Heart right ventricle (tissue), 16 donors: Measurements from ENCODE around the gene GZMA. TPM values are rescaled to one million over a fixed set of nuclear protein-coding genes. Genes with fewer than 3 reads are reported as not detected.
"Not testable (repeated sequence)": the region's sequence is repeated elsewhere in the genome, so short reads cannot be mapped to it uniquely, and the experiment has no call there.

Experiments
- ATAC-seq, 8 donors: fragments of 200-7000 bp; cut with Tn5 transposase; one replicate each; pipeline ENCODE4 v1.9.1; 2020; ENCODE audit warnings: mild to moderate bottlenecking in 8 of 8, moderate library complexity in 8 of 8, moderate number of reproducible peaks in 1 of 8
- DNase-seq, 2 donors: peaks; one replicate each; pipeline ENCODE4 v3.0.0-alpha.2; 2020
- H3K27ac ChIP-seq, 10 donors: fragments of 200-600 bp; sonication (generic) in 2 of 10; one replicate each; pipeline versions ENCODE4 v1.5.0 to v1.8.0; 2020 to 2022; ENCODE audit warnings: mild to moderate bottlenecking in 3 of 10
- H3K27me3 ChIP-seq, 7 donors: fragments of 200-600 bp; one replicate each; pipeline ENCODE4 v1.8.0; 2021 to 2022; ENCODE audit warnings: mild to moderate bottlenecking in 2 of 7
- H3K36me3 ChIP-seq, 9 donors: fragments of 200-600 bp; sonication (generic) in 1 of 9; one replicate each; pipeline versions ENCODE4 v1.5.0 to v1.8.0; 2020 to 2022; ENCODE audit warnings: mild to moderate bottlenecking in 2 of 9
- H3K4me1 ChIP-seq, 9 donors: fragments of 200-600 bp; sonication (generic) in 1 of 9; one replicate each; pipeline versions ENCODE4 v1.5.0 to v1.8.0; 2020 to 2022; ENCODE audit warnings: mild to moderate bottlenecking in 4 of 9
- H3K4me3 ChIP-seq, 10 donors: fragments of 200-600 bp; sonication (generic) in 2 of 10; one replicate each; pipeline versions ENCODE4 v1.5.0 to v1.8.0; 2020 to 2022; ENCODE audit warnings: mild to moderate bottlenecking in 7 of 10, moderate library complexity in 2 of 10
- H3K9me3 ChIP-seq, 11 donors: fragments of 200-600 bp in 10 of 11; sonication (generic) in 2 of 11; one replicate each; pipeline versions ENCODE4 v1.5.0 to v1.8.0; 2013 to 2022; ENCODE audit warnings: mild to moderate bottlenecking in 2 of 11, control low read depth in 1 of 11, moderate library complexity in 1 of 11
- CTCF ChIP-seq, 9 donors: fragments of 200-600 bp; sonication (generic) in 2 of 9; IDR thresholded peaks; one replicate each; pipeline versions ENCODE4 v1.5.0 to v1.8.0; 2021 to 2022; ENCODE audit warnings: antibody characterized with exemption in 9 of 9, mild to moderate bottlenecking in 5 of 9, moderate library complexity in 1 of 9
- WGBS, 2 donors: extraction: QIAGEN DNeasy Blood & Tissue Kit; methylation state at CpG; one replicate each; pipeline ENCODE4 v1.1.7; 2013; ENCODE audit warnings: inconsistent platforms in 1 of 2; 5-methylcytosine and 5-hydroxymethylcytosine counted together
- intact Hi-C, 10 donors: fragments of 100-400 bp; cut with DNase I; formaldehyde crosslinking; loops; one replicate each; pipeline versions ENCODE4 v1.11.1 to v1.14.2; 2022
- polyA plus RNA-seq, 2 donors: library from polyadenylated mRNA; stranded (reverse); fragments of 200-250 nt; gene quantifications; one replicate each; pipeline ENCODE4 v1.2.3, GENCODE V29; 2013
- total RNA-seq, 10 donors: library from RNA; stranded (reverse); fragmentation: NEBNext Ultra II Directional in 3 of 10; extraction: Animal tissue kit (Norgen Biotek cat#: 25700) in 3 of 10; gene quantifications; one replicate each; pipeline versions ENCODE4 v1.2.1 to v1.2.4, GENCODE V29; 2021 to 2023
- donor health status: Arrhythmogenic right ventricular cardiomyopathy.
- donor health status: ischemic (EF 13 %, LVEDD 7.1; RV severe dilation, severe dysfunction).
- donor health status: healthy with polysubstance abuse.
- donor health status: DM: no; HTN: yes; CAD: no.
- donor health status: DM: no; HTN: no; CAD: no.
- donor health status: ischemic (EF 25% LVEDD 6.9; RV normal size, moderate dysfunction).
- donor health status: ischemic (EF 25% LVEDD 5.7; RV mildly dilated, moderate dysfunction).
- donor health status: healthy.
- donor health status: DM: yes; HTN: yes; CAD: no.
- donor health status: Ischemic cardiomyopathy.
- donor health status: ischemic (EF 35%, LVEDD 5.7; RV mildly dilated, moderate dysfunction).
- donor health status: nonischemic (EF 11% LVEDD 7.7; RV severe dilation, severe dysfunction).
- donor health status: DM: yes; HTN: yes; CAD: no.
- donor health status: PGD.
- donor health status: ischemic (EF 29% LVEDD 5.4; RV normal size, mild dysfunction).
- donor health status: nonischemic (EF 23%, LVEDD 6.1; RV moderate dilation, normal function).

GZMA gene
- total and polyA plus RNA-seq, 12 donors, result 0.26 to 13.2 (median 0.78) TPM; not detected in 2

- ATAC-seq (no peak), DNase-seq (no peak)
- no peak for TF ChIP-seq CTCF (IDR thresholded peaks at IDR 0.05)
- H3K4me3 ChIP-seq, result no peak overlapping the region
- intact Hi-C loops, result no loop called here
- peaks cover 0 to 5% (median 0%) of the 10 kb centered on the region in 7 donors for H3K27me3 ChIP-seq
- H3K36me3 ChIP-seq, result no peaks in the 10 kb centered on the region
- H3K9me3 ChIP-seq, result peaks cover 0 to 33% (median 0%) of the 10 kb centered on the region in 11 donors
- no peak overlapping the region for H3K27ac ChIP-seq
- H3K4me1 ChIP-seq, result no peaks in the 10 kb centered on the region
Observed at GRCh38 chr5:55081541-55081940, 20.9 kb upstream of the GZMA start.

GRCh38 chr5:55089301-55089700, 13.1 kb upstream of the GZMA start:
- ATAC-seq, H3K4me3 ChIP-seq, intact Hi-C loops, H3K27ac ChIP-seq, H3K36me3 ChIP-seq, H3K27me3 ChIP-seq, H3K4me1 ChIP-seq, DNase-seq: not testable (repeated sequence)
- 84 to 86% methylated on average over 2 of the region's 2 CpGs for WGBS, 2 donors
- peaks cover 0 to 19% (median 0%) of the 10 kb centered on the region in 11 donors for H3K9me3 ChIP-seq

GRCh38 chr5:55091011-55091410, 11.4 kb upstream of the GZMA start:
- H3K9me3 ChIP-seq, result peaks cover 0 to 13% (median 0%) of the 10 kb centered on the region in 11 donors
- ATAC-seq, H3K36me3 ChIP-seq, H3K27ac ChIP-seq, intact Hi-C loops, H3K4me3 ChIP-seq, H3K4me1 ChIP-seq, DNase-seq: not testable (repeated sequence)
- peaks cover 0 to 11% (median 0%) of the 10 kb centered on the region in 7 donors for H3K27me3 ChIP-seq
- 88 to 90% methylated on average over 6 of the region's 6 CpGs for WGBS, 2 donors

GRCh38 chr5:55096182-55096581, 6.3 kb upstream of the GZMA start:
- TF ChIP-seq CTCF (IDR thresholded peaks at IDR 0.05), result no peak
- intact Hi-C loops, result no loop called here
- no peak for ATAC-seq
- Histone ChIP-seq H3K36me3 (no peaks in the 10 kb centered on the region), H3K4me3 (no peak overlapping the region), H3K9me3 (peaks cover 0 to 5% (median 0%) of the 10 kb centered on the region in 11 donors), H3K4me1 (no peaks in the 10 kb centered on the region), H3K27ac (peak overlapping the region in 1 of 10 donors; percentile 76), H3K27me3 (peaks cover 0 to 7% (median 0%) of the 10 kb centered on the region in 7 donors)
- no peak for DNase-seq
- WGBS, 2 donors, result 81 to 87% methylated on average over 3 of the region's 3 CpGs

GRCh38 chr5:55096861-55097260, 5.6 kb upstream of the GZMA start:
- Histone ChIP-seq H3K36me3 (no peaks in the 10 kb centered on the region), H3K9me3 (peaks cover 0 to 7% (median 0%) of the 10 kb centered on the region in 11 donors), H3K4me1 (no peaks in the 10 kb centered on the region), H3K27me3 (peaks cover 0 to 7% (median 0%) of the 10 kb centered on the region in 7 donors), H3K27ac (peak overlapping the region in 1 of 10 donors; percentile 76), H3K4me3 (no peak overlapping the region)
- WGBS, 2 donors, result 66% methylated on average over 6 of the region's 6 CpGs
- DNase-seq (no peak), ATAC-seq (no peak)
- intact Hi-C loops, result no loop called here
- no peak for TF ChIP-seq CTCF (IDR thresholded peaks at IDR 0.05)

- H3K27me3 ChIP-seq, ATAC-seq, intact Hi-C loops, DNase-seq, H3K4me1 ChIP-seq, H3K4me3 ChIP-seq, H3K36me3 ChIP-seq, H3K9me3 ChIP-seq: not testable (repeated sequence)
- H3K27ac ChIP-seq, result peak overlapping the region in 1 of 10 donors; percentile 53
Observed at GRCh38 chr5:55101148-55101547, 1.3 kb upstream of the GZMA start.
